HEK293 (cell line): ENCODE data around the gene CDC27.

Experiments used
- ATF2 ChIP-seq: fragments of 450-650 bp; formaldehyde crosslinking; IDR thresholded peaks from 2 replicates; pipeline ENCODE4 v1.5.1; 2016; ENCODE audit warnings: missing biosample characterization, missing genetic modification characterization, low read depth
- KLF17 ChIP-seq: fragments of 450-650 bp; formaldehyde crosslinking; IDR thresholded peaks from 2 replicates; pipeline ENCODE4 v1.5.1; 2016; ENCODE audit warnings: missing biosample characterization, missing genetic modification characterization
- KLF7 ChIP-seq: fragments of 450-650 bp; formaldehyde crosslinking; IDR thresholded peaks from 2 replicates; pipeline ENCODE4 v1.5.1; 2016; ENCODE audit warnings: missing biosample characterization, missing genetic modification characterization, borderline replicate concordance
- PBX3 ChIP-seq: sonication (generic); formaldehyde crosslinking; IDR thresholded peaks from 2 replicates; pipeline ENCODE4 v1.8.1; 2022; ENCODE audit warnings: mild to moderate bottlenecking, moderate library complexity, missing genetic modification reagents
- PRDM1 ChIP-seq: fragments of 450-650 bp; formaldehyde crosslinking; IDR thresholded peaks from 2 replicates; pipeline ENCODE4; 2016; ENCODE audit warnings: missing biosample characterization, missing genetic modification characterization
- PRDM4 ChIP-seq: fragments of 450-650 bp; formaldehyde crosslinking; IDR thresholded peaks from 2 replicates; pipeline ENCODE4 v1.5.1; 2017; ENCODE audit warnings: missing biosample characterization, missing genetic modification characterization
- RBAK ChIP-seq: fragments of 450-650 bp; formaldehyde crosslinking; IDR thresholded peaks from 2 replicates; pipeline ENCODE4 v1.5.1; 2016; ENCODE audit warnings: missing biosample characterization, missing genetic modification characterization
- WT1 ChIP-seq: fragments of 450-650 bp; formaldehyde crosslinking; IDR thresholded peaks from 2 replicates; pipeline ENCODE4 v1.5.1; 2016; ENCODE audit warnings: missing biosample characterization, missing genetic modification characterization
- ZBTB48 ChIP-seq: fragments of 450-650 bp; formaldehyde crosslinking; IDR thresholded peaks from 2 replicates; pipeline ENCODE4 v1.5.1; 2016; ENCODE audit warnings: missing biosample characterization, missing genetic modification characterization
- ZBTB7A ChIP-seq: fragments of 450-650 bp; formaldehyde crosslinking; IDR thresholded peaks from 2 replicates; pipeline ENCODE4 v1.5.1; 2016; ENCODE audit warnings: low read depth, missing biosample characterization, missing genetic modification characterization
- ZFHX2 ChIP-seq: fragments of 450-650 bp; formaldehyde crosslinking; conservative IDR thresholded peaks from 2 replicates; pipeline ENCODE4 v1.5.1; 2016; ENCODE audit warnings: missing biosample characterization, missing genetic modification characterization
- ZNF121 ChIP-seq: fragments of 450-650 bp; formaldehyde crosslinking; IDR thresholded peaks from 2 replicates; pipeline ENCODE4 v1.5.1; 2016; ENCODE audit warnings: missing biosample characterization, missing genetic modification characterization
- ZNF146 ChIP-seq: fragments of 450-650 bp; formaldehyde crosslinking; IDR thresholded peaks from 2 replicates; pipeline ENCODE4 v1.5.1; 2016; ENCODE audit warnings: missing biosample characterization, missing genetic modification characterization
- ZNF155 ChIP-seq: fragments of 450-650 bp; formaldehyde crosslinking; IDR thresholded peaks from 2 replicates; pipeline ENCODE4 v1.5.1; 2016; ENCODE audit warnings: missing biosample characterization, missing genetic modification characterization
- ZNF175 ChIP-seq: fragments of 450-650 bp; formaldehyde crosslinking; IDR thresholded peaks from 2 replicates; pipeline ENCODE4 v1.5.1; 2016; ENCODE audit warnings: missing biosample characterization, missing genetic modification characterization
- ZNF19 ChIP-seq: fragments of 450-650 bp; formaldehyde crosslinking; IDR thresholded peaks from 2 replicates; pipeline ENCODE4; 2016; ENCODE audit warnings: missing biosample characterization, missing genetic modification characterization, low read depth
- ZNF221 ChIP-seq: fragments of 450-650 bp; formaldehyde crosslinking; IDR thresholded peaks from 2 replicates; pipeline ENCODE4 v1.5.1; 2017; ENCODE audit warnings: missing biosample characterization, missing genetic modification characterization, borderline replicate concordance
- ZNF223 ChIP-seq: fragments of 450-650 bp; formaldehyde crosslinking; IDR thresholded peaks from 2 replicates; pipeline ENCODE4 v1.5.1; 2016; ENCODE audit warnings: missing biosample characterization, missing genetic modification characterization
- ZNF239 ChIP-seq: fragments of 450-650 bp; formaldehyde crosslinking; IDR thresholded peaks from 2 replicates; pipeline ENCODE4 v1.5.1; 2016; ENCODE audit warnings: missing biosample characterization, missing genetic modification characterization
- ZNF248 ChIP-seq: fragments of 450-650 bp; formaldehyde crosslinking; IDR thresholded peaks from 2 replicates; pipeline ENCODE4 v1.5.1; 2017; ENCODE audit warnings: missing biosample characterization, missing genetic modification characterization
- ZNF354C ChIP-seq: fragments of 450-650 bp; formaldehyde crosslinking; IDR thresholded peaks from 2 replicates; pipeline ENCODE4 v1.5.1; 2016; ENCODE audit warnings: missing biosample characterization, missing genetic modification characterization, low read depth, borderline replicate concordance
- ZNF404 ChIP-seq: fragments of 450-650 bp; formaldehyde crosslinking; IDR thresholded peaks from 2 replicates; pipeline ENCODE4 v1.5.1; 2017; ENCODE audit warnings: missing biosample characterization, missing genetic modification characterization
- ZNF423 ChIP-seq: fragments of 450-650 bp; formaldehyde crosslinking; IDR thresholded peaks from 2 replicates; pipeline ENCODE4 v1.5.1; 2016; ENCODE audit warnings: missing biosample characterization, missing genetic modification characterization
- ZNF555 ChIP-seq: fragments of 450-650 bp; formaldehyde crosslinking; conservative IDR thresholded peaks from 2 replicates; pipeline ENCODE4 v1.5.1; 2017; ENCODE audit warnings: missing biosample characterization, mild to moderate bottlenecking, missing genetic modification characterization, inconsistent platforms
- ZNF580 ChIP-seq: fragments of 450-650 bp; formaldehyde crosslinking; IDR thresholded peaks from 2 replicates; pipeline ENCODE4 v1.5.1; 2016; ENCODE audit warnings: missing biosample characterization, missing genetic modification characterization
- ZNF596 ChIP-seq: fragments of 450-650 bp; IDR thresholded peaks from 2 replicates; pipeline ENCODE4 v1.5.0; 2018; ENCODE audit warnings: missing biosample characterization, mild to moderate bottlenecking, missing genetic modification characterization, moderate library complexity
- ZNF629 ChIP-seq: fragments of 450-650 bp; formaldehyde crosslinking; IDR thresholded peaks from 2 replicates; pipeline ENCODE4 v1.5.1; 2017; ENCODE audit warnings: missing biosample characterization, missing genetic modification characterization
- ZNF654 ChIP-seq: fragments of 450-650 bp; formaldehyde crosslinking; IDR thresholded peaks from 2 replicates; pipeline ENCODE4 v1.5.1; 2016; ENCODE audit warnings: low read depth, missing biosample characterization, missing genetic modification characterization
- ZNF658 ChIP-seq: fragments of 450-650 bp; formaldehyde crosslinking; IDR thresholded peaks from 2 replicates; pipeline ENCODE4; 2016; ENCODE audit warnings: missing biosample characterization, missing genetic modification characterization
- ZNF664 ChIP-seq: fragments of 450-650 bp; formaldehyde crosslinking; IDR thresholded peaks from 2 replicates; pipeline ENCODE4 v1.5.1; 2016; ENCODE audit warnings: missing biosample characterization, missing genetic modification characterization
- ZNF701 ChIP-seq: fragments of 450-650 bp; formaldehyde crosslinking; IDR thresholded peaks from 2 replicates; pipeline ENCODE4 v1.5.1; 2016; ENCODE audit warnings: missing biosample characterization, missing genetic modification characterization
- ZNF707 ChIP-seq: fragments of 450-650 bp; formaldehyde crosslinking; IDR thresholded peaks from 2 replicates; pipeline ENCODE4 v1.5.1; 2016; ENCODE audit warnings: missing biosample characterization, missing genetic modification characterization

CDC27 gene

GRCh38 chr17:47229535-47230443 lies 40.7 kb upstream of the CDC27 start (continued):
- TF ChIP-seq KLF17 (peak; percentile 74), ZNF654 (tag by site-specific recombination) (peak; percentile 99), ZNF580 (tag by site-specific recombination) (no peak), ZNF223 (tag by site-specific recombination) (no peak), ZBTB48 (tag by site-specific recombination) (no peak), ZNF221 (tag by site-specific recombination) (no peak), ZNF121 (no peak), ZFHX2 (tag by site-specific recombination) (peak; percentile 92), ATF2 (tag by site-specific recombination) (no peak), PBX3 (no peak; the same call in 1 of the 2 replicates), ZNF155 (tag by site-specific recombination) (no peak), ZNF629 (tag by site-specific recombination) (peak; percentile 65; the same call in 1 of the 2 replicates), PRDM1 (tag by site-specific recombination) (peak; percentile 74), ZNF146 (tag by site-specific recombination) (no peak), ZBTB7A (tag by site-specific recombination) (no peak), ZNF658 (no peak), WT1 (no peak), ZNF354C (no peak), ZNF19 (tag by site-specific recombination) (no peak), ZNF404 (tag by site-specific recombination) (no peak), ZNF175 (tag by site-specific recombination) (no peak), ZNF423 (tag by site-specific recombination) (no peak), PRDM4 (tag by site-specific recombination) (no peak), ZNF701 (no peak), ZNF707 (tag by site-specific recombination) (no peak), ZNF555 (tag by site-specific recombination) (no peak), ZNF596 (tag by site-specific recombination) (no peak), ZNF248 (tag by site-specific recombination) (no peak), ZNF239 (tag by site-specific recombination) (no peak), KLF7 (no peak), RBAK (tag by site-specific recombination) (no peak), ZNF664 (no peak)
